ENCODE results near the gene KIR2DL4.
"Not testable (repeated sequence)": the region's sequence is repeated elsewhere in the genome, so short reads cannot be mapped to it uniquely, and the experiment has no call there.

Gene KIR2DL4

GRCh38 chr19:54805665-54806515 lies 2.5 kb downstream of the KIR2DL4 start:
- DNase-seq = no peak

DNA sequence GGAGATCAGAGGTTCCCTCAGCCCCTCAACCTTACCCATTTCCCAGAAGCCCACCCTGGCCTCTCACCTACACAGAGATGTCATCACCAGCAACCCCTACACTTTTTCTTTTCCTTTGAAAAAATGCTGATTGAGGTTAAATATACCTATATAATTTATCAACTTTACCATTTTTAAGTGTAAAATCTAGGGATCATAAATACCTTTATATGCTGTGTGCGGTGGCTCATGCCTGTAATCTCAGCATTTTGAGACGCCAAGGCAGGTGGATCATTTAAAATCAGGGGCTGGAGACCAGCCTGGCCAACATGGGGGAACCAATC lies 3.1 kb downstream of the KIR2DL4 start:
- no peak for DNase-seq

DNA sequence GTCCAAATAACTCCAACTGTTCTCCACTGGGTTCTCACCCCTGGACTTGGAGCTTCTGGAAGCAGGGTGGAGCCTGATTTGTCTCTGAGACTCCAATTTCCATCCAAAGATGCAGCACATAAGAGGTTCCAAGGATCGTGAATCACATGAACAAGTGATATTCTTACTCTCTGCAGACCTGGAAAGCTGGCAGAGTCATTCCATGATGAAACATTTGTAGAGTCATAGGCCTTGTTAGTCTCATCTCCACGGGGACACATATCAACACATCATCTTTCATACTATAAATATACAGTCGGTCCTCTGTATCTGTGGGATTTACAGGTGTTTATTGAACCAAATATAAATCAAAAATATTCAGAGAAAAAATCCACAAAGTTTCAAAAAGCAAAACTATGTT lies 11.2 kb downstream of the KIR2DL4 start:
- DNase-seq = not testable (repeated sequence)

DNA sequence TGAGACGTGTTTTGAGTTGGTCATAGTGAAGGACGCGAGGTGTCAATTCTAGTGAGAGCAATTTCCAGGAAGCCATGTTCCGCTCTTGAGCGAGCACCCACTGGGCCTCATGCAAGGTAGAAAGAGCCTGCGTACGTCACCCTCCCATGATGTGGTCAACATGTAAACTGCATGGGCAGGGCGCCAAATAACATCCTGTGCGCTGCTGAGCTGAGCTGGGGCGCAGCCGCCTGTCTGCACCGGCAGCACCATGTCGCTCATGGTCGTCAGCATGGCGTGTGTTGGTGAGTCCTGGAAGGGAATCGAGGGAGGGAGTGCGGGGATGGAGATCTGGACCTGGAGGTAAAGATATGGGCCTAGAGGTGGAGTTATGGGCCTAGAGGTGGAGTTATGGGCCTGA lies 12.8 kb downstream of the KIR2DL4 start, which contains the start of gene KIR3DL1:
KIR3DL1 (plus strand) TSS at position 218 of the 400 bp plus-strand sequence.
- DNase-seq = not testable (repeated sequence)

DNA sequence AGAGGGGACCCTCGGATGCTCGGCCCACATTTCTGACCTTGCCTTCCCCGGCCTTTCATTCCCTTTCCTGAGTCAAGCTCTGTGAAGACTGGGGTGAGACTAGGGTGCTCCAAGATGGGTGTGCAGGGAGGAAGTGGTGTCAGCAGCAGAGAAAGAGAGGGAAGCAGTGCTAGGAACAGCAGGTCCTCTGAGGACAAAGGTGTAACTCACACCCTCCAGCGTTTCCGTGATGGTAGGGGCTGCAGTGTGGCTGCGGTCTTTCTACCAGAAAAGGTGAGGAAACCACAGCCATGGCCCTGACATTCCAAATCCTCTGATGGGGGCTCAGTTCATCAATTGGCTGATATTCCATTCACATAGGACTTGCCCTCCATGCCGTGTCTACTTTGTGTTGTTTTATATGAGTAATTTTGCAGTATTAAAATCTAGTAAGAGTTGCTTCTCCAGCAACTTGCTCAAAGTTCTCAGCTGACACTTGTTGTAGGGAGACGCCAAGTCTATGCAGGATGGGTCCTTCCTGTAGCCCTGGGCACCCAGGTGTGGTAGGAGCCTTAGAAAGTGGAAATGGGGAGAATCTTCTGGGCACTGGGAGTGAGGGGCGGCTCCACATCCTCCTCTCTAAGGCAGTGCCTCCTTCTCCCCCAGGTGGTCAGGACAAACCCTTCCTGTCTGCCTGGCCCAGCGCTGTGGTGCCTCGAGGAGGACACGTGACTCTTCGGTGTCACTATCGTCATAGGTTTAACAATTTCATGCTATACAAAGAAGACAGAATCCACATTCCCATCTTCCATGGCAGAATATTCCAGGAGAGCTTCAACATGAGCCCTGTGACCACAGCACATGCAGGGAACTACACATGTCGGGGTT lies 14.5 kb downstream of the KIR2DL4 start:
- DNase-seq = no peak

- DNase-seq = not testable (repeated sequence)
Measured at GRCh38 chr19:54824416-54824815, 21.0 kb downstream of the KIR2DL4 start.

DNA sequence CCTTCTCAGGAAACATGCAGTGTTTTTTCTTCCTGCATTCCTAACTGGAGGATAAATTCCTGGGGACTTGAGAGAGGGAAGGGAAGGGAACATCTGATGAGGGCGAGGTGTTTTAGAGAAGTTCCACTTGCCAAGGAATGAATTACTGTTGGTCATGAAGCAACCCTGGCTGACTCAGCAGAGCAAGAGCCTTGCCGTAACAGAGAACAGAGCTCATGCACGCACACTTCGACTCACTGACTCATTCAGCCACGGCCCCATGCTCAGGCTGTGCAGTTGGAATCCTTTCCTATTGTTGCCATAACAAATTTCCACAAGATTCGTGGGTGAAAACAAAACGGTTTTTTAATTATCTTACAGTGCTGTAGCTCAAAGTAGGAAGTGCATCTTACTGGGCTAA lies 21.9 kb downstream of the KIR2DL4 start:
- DNase-seq = not testable (repeated sequence)

DNA sequence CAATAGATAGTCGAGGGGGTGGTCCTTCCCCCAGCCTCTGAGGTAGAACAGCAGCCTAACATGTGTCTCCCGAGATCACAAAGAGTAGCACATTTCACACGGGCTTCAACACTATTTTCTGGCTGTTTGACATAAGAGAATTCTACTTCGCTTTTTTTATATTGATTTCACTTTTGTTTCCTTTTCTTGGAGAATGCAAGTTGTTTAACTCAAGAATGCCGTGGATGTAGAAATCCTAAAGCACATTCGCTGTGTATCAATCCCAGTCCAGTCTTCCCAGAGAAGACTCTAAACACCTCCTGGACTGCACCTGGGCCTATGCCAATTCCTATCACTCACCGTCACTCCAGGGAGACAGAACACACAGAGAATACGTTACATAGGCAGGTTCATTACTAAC lies 24.7 kb downstream of the KIR2DL4 start:
- DNase-seq = not testable (repeated sequence)

DNA sequence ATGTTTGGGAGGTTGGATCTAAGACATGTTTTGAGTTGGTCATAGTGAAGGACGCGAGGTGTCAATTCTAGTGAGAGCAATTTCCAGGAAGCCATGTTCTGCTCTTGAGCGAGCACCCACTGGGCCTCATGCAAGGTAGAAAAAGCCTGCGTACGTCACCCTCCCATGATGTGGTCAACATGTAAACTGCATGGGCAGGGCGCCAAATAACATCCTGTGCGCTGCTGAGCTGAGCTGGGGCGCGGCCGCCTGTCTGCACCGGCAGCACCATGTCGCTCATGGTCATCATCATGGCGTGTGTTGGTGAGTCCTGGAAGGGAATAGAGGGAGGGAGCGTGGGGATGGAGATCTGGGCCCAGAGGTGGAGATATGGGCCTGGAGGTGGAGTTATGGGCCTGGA lies 29.1 kb downstream of the KIR2DL4 start, which contains the start of gene KIR2DS4:
KIR2DS4 (plus strand) TSS at position 181 of the 400 bp plus-strand sequence.
- DNase-seq = not testable (repeated sequence)

GRCh38 chr19:54835126-54835525 lies 31.7 kb downstream of the KIR2DL4 start:
- DNase-seq = not testable (repeated sequence)

- DNase-seq = not testable (repeated sequence)
Measured at GRCh38 chr19:54837522-54837921, 34.1 kb downstream of the KIR2DL4 start.

DNA sequence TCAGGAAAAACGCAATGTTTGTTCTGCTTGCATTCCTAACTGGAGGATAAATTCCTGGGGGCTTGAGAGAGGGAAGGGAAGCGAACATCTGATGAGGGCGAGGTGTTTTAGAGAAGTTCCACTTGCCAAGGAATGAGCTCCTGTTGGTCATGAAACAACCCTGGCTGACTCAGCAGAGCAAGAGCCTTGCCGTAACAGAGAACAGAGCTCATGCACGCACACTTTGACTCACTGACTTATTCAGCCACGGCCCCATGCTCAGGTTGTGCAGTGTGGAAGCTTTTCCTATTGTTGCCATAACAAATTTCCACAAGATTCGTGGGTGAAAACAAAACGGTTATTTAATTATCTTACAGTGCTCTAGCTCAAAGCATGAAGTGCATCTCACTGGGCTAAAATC lies 39.8 kb downstream of the KIR2DL4 start:
- DNase-seq = not testable (repeated sequence)

- not testable (repeated sequence) for DNase-seq
Measured at GRCh38 chr19:54850061-54850640, 46.7 kb downstream of the KIR2DL4 start, which contains the start of gene KIR3DL2. TSS of gene KIR3DL2 (plus strand) at chr19:54850443. CDS start at chr19:54850476, 33 bp downstream.

GRCh38 chr19:54850930-54851329 lies 47.5 kb downstream of the KIR2DL4 start:
- no peak for DNase-seq

DNA sequence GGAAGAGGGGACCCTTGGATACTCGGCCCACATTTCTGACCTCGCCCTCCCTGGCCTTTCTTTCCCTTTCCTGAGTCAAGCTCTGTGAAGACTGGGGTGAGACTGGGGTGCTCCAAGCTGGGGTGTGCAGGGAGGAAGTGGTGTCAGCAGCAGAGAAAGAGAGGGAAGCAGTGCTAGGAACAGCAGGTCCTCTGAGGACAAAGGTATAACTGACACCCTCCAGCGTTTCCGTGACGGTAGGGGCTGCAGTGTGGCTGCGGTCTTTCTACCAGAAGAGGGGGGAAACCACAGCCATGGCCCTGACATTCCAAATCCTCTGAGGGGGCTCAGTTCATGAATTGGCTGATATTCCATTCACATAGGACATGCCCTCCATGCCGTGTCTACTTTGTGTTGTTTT lies 47.9 kb downstream of the KIR2DL4 start:
- no peak for DNase-seq

- not testable (repeated sequence) for DNase-seq
Measured at GRCh38 chr19:54855241-54855640, 51.8 kb downstream of the KIR2DL4 start.

DNA sequence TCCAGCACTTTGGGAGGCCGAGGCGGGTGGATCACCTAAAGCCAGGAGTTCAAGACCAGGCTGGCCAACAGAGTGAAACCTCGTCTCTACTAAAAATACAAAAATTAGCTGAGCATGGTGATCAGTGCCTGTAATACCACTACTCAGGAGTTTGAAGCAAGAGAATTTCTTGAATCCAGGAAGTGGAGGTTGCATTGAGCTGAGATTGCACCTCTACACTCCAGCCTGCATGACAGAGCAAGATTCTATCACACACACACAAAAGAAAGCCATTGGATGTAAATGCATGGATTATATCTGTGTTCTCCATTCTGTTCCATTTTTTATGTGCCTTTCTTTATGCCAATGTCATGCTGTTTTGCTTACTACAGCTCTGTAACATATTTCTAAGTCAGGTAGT lies 55.1 kb downstream of the KIR2DL4 start:
- not testable (repeated sequence) for DNase-seq

- not testable (repeated sequence) for DNase-seq
Measured at GRCh38 chr19:54859421-54859820, 56.0 kb downstream of the KIR2DL4 start.

DNA sequence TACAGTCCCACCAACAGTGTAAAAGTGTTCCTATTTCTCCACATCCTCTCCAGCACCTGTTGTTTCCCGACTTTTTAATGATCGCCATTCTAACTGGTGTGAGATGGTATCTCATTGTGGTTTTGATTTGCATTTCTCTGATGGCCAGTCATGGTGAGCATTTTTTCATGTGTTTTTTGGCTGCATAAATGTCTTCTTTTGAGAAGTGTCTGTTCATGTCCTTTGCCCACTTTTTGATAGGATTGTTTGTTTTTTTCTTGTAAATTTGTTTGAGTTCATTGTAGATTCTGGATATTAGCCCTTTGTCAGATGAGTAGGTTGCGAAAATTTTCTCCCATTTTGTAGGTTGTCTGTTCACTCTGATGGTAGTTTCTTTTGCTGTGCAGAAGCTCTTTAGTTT lies 60.0 kb downstream of the KIR2DL4 start:
- not testable (repeated sequence) for DNase-seq

Measured in activated CD4-positive, alpha-beta T cell treated with anti-CD3 and anti-CD28 coated beads, Interleukin-2, amount 50 U/mL, for 16 hours (primary cell).